HepG2 (cell line): ENCODE data around the gene C2orf81. TPM values are rescaled to one million over a fixed set of nuclear protein-coding genes. Genes with fewer than 3 reads are reported as not detected.

Source experiments
- BATF2 ChIP-seq: sonication (generic); formaldehyde crosslinking; IDR thresholded peaks from 2 replicates; pipeline ENCODE4 v1.8.0; 2022; ENCODE audit warnings: mild to moderate bottlenecking, missing genetic modification reagents, moderate library complexity
- FOXK1 ChIP-seq: sonication (generic); formaldehyde crosslinking; IDR thresholded peaks from 2 replicates; pipeline ENCODE4 v1.4.0; 2020; ENCODE audit warnings: low read depth, missing genetic modification reagents, borderline replicate concordance
- GATAD2A ChIP-seq: IDR thresholded peaks from 2 replicates; pipeline ENCODE4 v1.6.1; 2016
- NR1H2 ChIP-seq: sonication (generic); formaldehyde crosslinking; IDR thresholded peaks from 2 replicates; pipeline ENCODE4 v1.8.1; 2022; ENCODE audit warnings: low read depth, missing genetic modification reagents, borderline replicate concordance
- PLSCR1 ChIP-seq: sonication (generic); formaldehyde crosslinking; IDR thresholded peaks from 2 replicates; pipeline ENCODE4 v1.5.0; 2020; ENCODE audit warnings: missing genetic modification reagents, mild to moderate bottlenecking, borderline replicate concordance
- SAFB2 ChIP-seq: sonication (generic); formaldehyde crosslinking; IDR thresholded peaks from 2 replicates; pipeline ENCODE4 v1.5.1; 2020; ENCODE audit warnings: missing genetic modification reagents, low read depth, mild to moderate bottlenecking, borderline replicate concordance
- TRIM24 ChIP-seq: sonication (generic); formaldehyde crosslinking; IDR thresholded peaks from 2 replicates; pipeline ENCODE4 v1.8.0; 2022; ENCODE audit warnings: mild to moderate bottlenecking, missing genetic modification reagents
- ZHX1 ChIP-seq: sonication (generic); formaldehyde crosslinking; IDR thresholded peaks from 2 replicates; pipeline ENCODE4 v1.8.1; 2022; ENCODE audit warnings: low read depth, mild to moderate bottlenecking, missing genetic modification reagents
- ZNF629 ChIP-seq: sonication (generic); formaldehyde crosslinking; conservative IDR thresholded peaks from 2 replicates; pipeline ENCODE4 v1.5.0; 2020; ENCODE audit warnings: missing genetic modification reagents
- ZNF652 ChIP-seq: IDR thresholded peaks from 2 replicates; pipeline ENCODE4 v1.6.1; 2016; ENCODE audit warnings: low read depth, borderline replicate concordance
- ZNF672 ChIP-seq: sonication (generic); formaldehyde crosslinking; IDR thresholded peaks from 2 replicates; pipeline ENCODE4 v1.8.1; 2022; ENCODE audit warnings: missing genetic modification reagents
- ZNF766 ChIP-seq: sonication (generic); formaldehyde crosslinking; IDR thresholded peaks from 2 replicates; pipeline ENCODE4 v1.5.0; 2020; ENCODE audit warnings: missing genetic modification reagents, borderline replicate concordance
- ZNF878 ChIP-seq: sonication (generic); formaldehyde crosslinking; IDR thresholded peaks from 2 replicates; pipeline ENCODE4 v1.8.1; 2023; ENCODE audit warnings: mild to moderate bottlenecking, missing genetic modification reagents, moderate library complexity
- ZSCAN29 ChIP-seq: sonication (generic); formaldehyde crosslinking; conservative IDR thresholded peaks from 2 replicates; pipeline ENCODE4 v1.4.0; 2020; ENCODE audit warnings: mild to moderate bottlenecking, missing genetic modification reagents
- polyA plus RNA-seq, 8 experiments: library from polyadenylated mRNA; depleted of rRNA in 3 of 8; stranded (reverse) in 7 of 8; unstranded in 1 of 8; fragments of >200 nt; fragmentation: Illumina TruSeq in 4 of 8; extraction: Trizol in 4 of 8; gene quantifications; 2 replicates each; pipeline versions ENCODE4 v1.2.1 to v1.2.3, GENCODE V29; 2011 to 2016; ENCODE audit warnings: low read depth in 4 of 8, missing spikeins in 1 of 8, mixed read lengths in 1 of 8; ENCODE audit not compliant: insufficient read depth in 1 of 8
- total RNA-seq, 5 experiments: library from RNA; depleted of rRNA; stranded (reverse); fragments of >200 nt; fragmentation: Illumina TruSeq; extraction: Trizol; gene quantifications; 2 replicates each; pipeline ENCODE4 v1.2.3, GENCODE V29; 2016; ENCODE audit warnings: low read depth in 1 of 5
- TF ChIP-seq, protein P1 (sequence below), 2 experiments: fragments of 450-650 bp in 1 of 2; sonication (generic) in 1 of 2; formaldehyde crosslinking in 1 of 2; IDR thresholded peaks; 2 replicates each; pipeline versions ENCODE4 v1.6.1 to v1.8.0; 2016 to 2022; ENCODE audit warnings: antibody characterized with exemption in 1 of 2, mild to moderate bottlenecking in 1 of 2, missing genetic modification reagents in 1 of 2

Gene C2orf81
- total and polyA plus RNA-seq, 2 of the 13 experiments (the other 11 are each of a cell fraction or from before 2014, with no cell fraction given), result 0.15 to 0.17 TPM

GRCh38 chr2:74461187-74462053 lies 40.0 kb upstream of the C2orf81 start (continued):
- no peak for TF ChIP-seq FOXK1 (CRISPR knock-in tag)
- TF ChIP-seq ZNF766 (CRISPR knock-in tag), result no peak
- TF ChIP-seq, protein P1, sequence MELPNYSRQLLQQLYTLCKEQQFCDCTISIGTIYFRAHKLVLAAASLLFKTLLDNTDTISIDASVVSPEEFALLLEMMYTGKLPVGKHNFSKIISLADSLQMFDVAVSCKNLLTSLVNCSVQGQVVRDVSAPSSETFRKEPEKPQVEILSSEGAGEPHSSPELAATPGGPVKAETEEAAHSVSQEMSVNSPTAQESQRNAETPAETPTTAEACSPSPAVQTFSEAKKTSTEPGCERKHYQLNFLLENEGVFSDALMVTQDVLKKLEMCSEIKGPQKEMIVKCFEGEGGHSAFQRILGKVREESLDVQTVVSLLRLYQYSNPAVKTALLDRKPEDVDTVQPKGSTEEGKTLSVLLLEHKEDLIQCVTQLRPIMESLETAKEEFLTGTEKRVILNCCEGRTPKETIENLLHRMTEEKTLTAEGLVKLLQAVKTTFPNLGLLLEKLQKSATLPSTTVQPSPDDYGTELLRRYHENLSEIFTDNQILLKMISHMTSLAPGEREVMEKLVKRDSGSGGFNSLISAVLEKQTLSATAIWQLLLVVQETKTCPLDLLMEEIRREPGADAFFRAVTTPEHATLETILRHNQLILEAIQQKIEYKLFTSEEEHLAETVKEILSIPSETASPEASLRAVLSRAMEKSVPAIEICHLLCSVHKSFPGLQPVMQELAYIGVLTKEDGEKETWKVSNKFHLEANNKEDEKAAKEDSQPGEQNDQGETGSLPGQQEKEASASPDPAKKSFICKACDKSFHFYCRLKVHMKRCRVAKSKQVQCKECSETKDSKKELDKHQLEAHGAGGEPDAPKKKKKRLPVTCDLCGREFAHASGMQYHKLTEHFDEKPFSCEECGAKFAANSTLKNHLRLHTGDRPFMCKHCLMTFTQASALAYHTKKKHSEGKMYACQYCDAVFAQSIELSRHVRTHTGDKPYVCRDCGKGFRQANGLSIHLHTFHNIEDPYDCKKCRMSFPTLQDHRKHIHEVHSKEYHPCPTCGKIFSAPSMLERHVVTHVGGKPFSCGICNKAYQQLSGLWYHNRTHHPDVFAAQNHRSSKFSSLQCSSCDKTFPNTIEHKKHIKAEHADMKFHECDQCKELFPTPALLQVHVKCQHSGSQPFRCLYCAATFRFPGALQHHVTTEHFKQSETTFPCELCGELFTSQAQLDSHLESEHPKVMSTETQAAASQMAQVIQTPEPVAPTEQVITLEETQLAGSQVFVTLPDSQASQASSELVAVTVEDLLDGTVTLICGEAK (IDR thresholded peaks at IDR 0.05), result no peak
- TF ChIP-seq, protein P1 (CRISPR knock-in tag; IDR thresholded peaks at IDR 0.05), result no peak
- no peak for TF ChIP-seq TRIM24 (CRISPR knock-in tag)
- TF ChIP-seq SAFB2 (CRISPR knock-in tag), result peak; percentile 34; the same call in 1 of the 2 replicates
- no peak for TF ChIP-seq GATAD2A (CRISPR knock-in tag)
- no peak for TF ChIP-seq BATF2 (CRISPR knock-in tag)
- TF ChIP-seq NR1H2 (CRISPR knock-in tag), result no peak
- TF ChIP-seq ZNF652 (CRISPR knock-in tag), result no peak
- TF ChIP-seq ZNF629, result no peak
- TF ChIP-seq PLSCR1 (CRISPR knock-in tag), result no peak
- peak; percentile 43; the same call in 1 of the 2 replicates for TF ChIP-seq ZHX1 (CRISPR knock-in tag)
- TF ChIP-seq ZSCAN29 (CRISPR knock-in tag), result no peak
- TF ChIP-seq ZNF878 (CRISPR knock-in tag), result no peak
- no peak for TF ChIP-seq ZNF672 (CRISPR knock-in tag)
